NCI-H1105 (cell line): Measurements from ENCODE around the gene RETREG2.
A peak's percentile ranks its signal among the peaks of the same experiment; 100 is the strongest.

Experiments
- DNase-seq: peaks from one replicate; lab custom pipeline; 2025; lab: John Stamatoyannopoulos, UW

The RETREG2 gene

GRCh38 chr2:219177552-219178376, at the start of gene RETREG2:
TSS of gene RETREG2 (plus strand) at chr2:219178275. CDS start at chr2:219178353, 78 bp downstream.
- peak; percentile 73 for DNase-seq

- DNase-seq, result no peak
Measured at GRCh38 chr2:219128396-219128795, 49.7 kb upstream of the RETREG2 start.

- DNase-seq, result no peak
Measured at GRCh38 chr2:219129589-219129988, 48.5 kb upstream of the RETREG2 start.

- no peak for DNase-seq
Measured at GRCh38 chr2:219131327-219131726, 46.7 kb upstream of the RETREG2 start.

GRCh38 chr2:219131744-219132143, 46.3 kb upstream of the RETREG2 start:
- no peak for DNase-seq

GRCh38 chr2:219133976-219134375, 44.1 kb upstream of the RETREG2 start:
- DNase-seq, result no peak

- DNase-seq, result no peak
Measured at GRCh38 chr2:219140722-219141121, 37.4 kb upstream of the RETREG2 start.

- DNase-seq, result no peak
Measured at GRCh38 chr2:219142329-219142728, 35.7 kb upstream of the RETREG2 start.

GRCh38 chr2:219149667-219150066, 28.4 kb upstream of the RETREG2 start:
- peak; percentile 2 for DNase-seq

GRCh38 chr2:219155054-219155644, 22.9 kb upstream of the RETREG2 start:
- peak; percentile 71 for DNase-seq

- no peak for DNase-seq
Measured at GRCh38 chr2:219157396-219157795, 20.7 kb upstream of the RETREG2 start.

GRCh38 chr2:219158025-219158424, 20.1 kb upstream of the RETREG2 start:
- DNase-seq, result no peak

- no peak for DNase-seq
Measured at GRCh38 chr2:219158586-219158985, 19.5 kb upstream of the RETREG2 start.

- DNase-seq, result no peak
Measured at GRCh38 chr2:219159771-219160185, 18.3 kb upstream of the RETREG2 start.

- DNase-seq, result peak; percentile 83
Measured at GRCh38 chr2:219160186-219161017, 17.7 kb upstream of the RETREG2 start, which contains the start of gene NHEJ1. TSS of gene NHEJ1 (minus strand) at chr2:219160815. CDS start at chr2:219158362, 2,453 bp downstream.

GRCh38 chr2:219161097-219161496, 17.0 kb upstream of the RETREG2 start:
- DNase-seq, result no peak

GRCh38 chr2:219163156-219163555, 14.9 kb upstream of the RETREG2 start:
- DNase-seq, result no peak

- no peak for DNase-seq
Measured at GRCh38 chr2:219165058-219165911, 12.8 kb upstream of the RETREG2 start.

GRCh38 chr2:219167997-219168396, 10.1 kb upstream of the RETREG2 start:
- no peak for DNase-seq

- no peak for DNase-seq
Measured at GRCh38 chr2:219168526-219168925, 9.5 kb upstream of the RETREG2 start.

- no peak for DNase-seq
Measured at GRCh38 chr2:219168932-219169331, 9.1 kb upstream of the RETREG2 start.
